Measurements from ENCODE around the gene LIAS. TPM values are rescaled to one million over a fixed set of nuclear protein-coding genes. Genes with fewer than 3 reads are reported as not detected.

Gene LIAS
- total RNA-seq, 1 experiment from 2014 or later, result 23.5 TPM

GRCh38 chr4:39435659-39436563 lies 22.9 kb upstream of the LIAS start:
- Histone ChIP-seq H3K9me2 (ENCODE audit: insufficient read depth) (no peaks in the 10 kb centered on the region), H3K27ac (ENCODE audit: low read depth, low read length) (no peak overlapping the region), H3K27me3 (ENCODE audit: insufficient read depth, low read length) (no peaks in the 10 kb centered on the region), H2AFZ (ENCODE audit: low read depth, low read length, poor library complexity, severe bottlenecking) (no peak overlapping the region), H3K4me2 (ENCODE audit: low read length) (no peak overlapping the region), H3K4me1 (ENCODE audit: control insufficient read depth in 1 of 2, insufficient read depth in 2 of 2, low read length in 2 of 2) (no peaks in the 10 kb centered on the region), H3K9ac (ENCODE audit: low read length) (no peak overlapping the region), H3K36me3 (ENCODE audit: control insufficient read depth in 1 of 2, insufficient read depth in 2 of 2, low read length in 2 of 2) (no peaks in the 10 kb centered on the region), H3K4me3 (replicated peaks in 1 of 2; ENCODE audit: low read depth in 1 of 2, low read length in 2 of 2) (no peak overlapping the region), H4K20me1 (ENCODE audit: insufficient read depth) (no peaks in the 10 kb centered on the region), H3K9me3 (ENCODE audit: control insufficient read depth in 1 of 2, insufficient read depth in 1 of 2, low read depth in 1 of 2, low read length in 2 of 2) (no peaks in the 10 kb centered on the region), H3K79me2 (ENCODE audit: insufficient read depth, low read length) (no peaks in the 10 kb centered on the region)
- TF ChIP-seq CEBPB (IDR thresholded peaks at IDR 0.05; ENCODE audit: low read depth) (no peak), CTCF (IDR thresholded peaks at IDR 0.05 in 2 of 3, conservative IDR thresholded peaks at IDR 0.05 in 1 of 3; ENCODE audit: borderline replicate concordance in 1 of 3, insufficient read depth in 1 of 3, low read depth in 2 of 3, low read length in 2 of 3) (peak; percentile 9 to 33 (median 12); a peak in 3 of 6 replicates), RAD21 (IDR thresholded peaks at IDR 0.05; ENCODE audit: low read depth) (peak; percentile 48; the same call in 1 of the 2 replicates)
- ChIA-PET POLR2A (no interaction called here), RAD21 (ENCODE audit: low non-redundant PET in 1 of 2, low total read pairs in 2 of 2, uncharacterized antibody in 2 of 2, unreplicated experiment in 2 of 2) (interaction anchor here in 1 of 2 experiments (0.7 kb wide), 1 partner anchor 533 kb away, joined by 4 read pairs; no protein-coding TSS in a partner anchor), CTCF (interaction anchor here (0.6 kb wide), 1 partner anchor 194 kb away, joined by 3 read pairs; no protein-coding TSS in a partner anchor)
- intact Hi-C loops (cut with micrococcal nuclease), result no loop called here
- DNase-seq (ENCODE audit: low read depth, low spot score), result no peak
- no TSS peak for BruUV-seq (replicated peaks)
- peak; percentile 65; the same call in 1 of the 2 replicates for ATAC-seq

GRCh38 chr4:39441593-39441992 lies 17.3 kb upstream of the LIAS start:
- RAD21 ChIA-PET (ENCODE audit: low non-redundant PET in 1 of 2, low total read pairs in 2 of 2, uncharacterized antibody in 2 of 2, unreplicated experiment in 2 of 2), result no interaction called here
- Histone ChIP-seq H3K4me3 (replicated peaks in 1 of 2; ENCODE audit: low read depth in 1 of 2, low read length in 2 of 2) (no peak overlapping the region), H4K20me1 (ENCODE audit: insufficient read depth) (no peaks in the 10 kb centered on the region), H3K27ac (ENCODE audit: low read depth, low read length) (no peak overlapping the region), H3K9me2 (ENCODE audit: insufficient read depth) (no peaks in the 10 kb centered on the region), H3K9ac (ENCODE audit: low read length) (no peak overlapping the region), H3K9me3 (ENCODE audit: control insufficient read depth in 1 of 2, insufficient read depth in 1 of 2, low read depth in 1 of 2, low read length in 2 of 2) (no peaks in the 10 kb centered on the region), H3K36me3 (ENCODE audit: control insufficient read depth in 1 of 2, insufficient read depth in 2 of 2, low read length in 2 of 2) (no peaks in the 10 kb centered on the region), H3K4me1 (ENCODE audit: control insufficient read depth in 1 of 2, insufficient read depth in 2 of 2, low read length in 2 of 2) (no peaks in the 10 kb centered on the region), H3K27me3 (ENCODE audit: insufficient read depth, low read length) (no peaks in the 10 kb centered on the region), H2AFZ (ENCODE audit: low read depth, low read length, poor library complexity, severe bottlenecking) (no peak overlapping the region), H3K4me2 (ENCODE audit: low read length) (no peak overlapping the region), H3K79me2 (ENCODE audit: insufficient read depth, low read length) (no peaks in the 10 kb centered on the region)
- POLR2A ChIA-PET, result no interaction called here
- intact Hi-C loops (cut with micrococcal nuclease), result no loop called here
- DNase-seq (ENCODE audit: low read depth, low spot score) (no peak), ATAC-seq (no peak)
- CTCF ChIA-PET, result no interaction called here
- no TSS peak for BruUV-seq (replicated peaks)
- TF ChIP-seq POLR2A (IDR thresholded peaks at IDR 0.05; ENCODE audit: borderline replicate concordance, extremely low read depth, insufficient read depth, insufficient read length) (no peak), SRF (IDR thresholded peaks at IDR 0.05; ENCODE audit: low read depth) (no peak), TCF7L2 (IDR thresholded peaks at IDR 0.05; ENCODE audit: borderline replicate concordance, extremely low read depth, insufficient read depth, insufficient read length) (no peak), CEBPB (IDR thresholded peaks at IDR 0.05; ENCODE audit: low read depth) (no peak), SIN3A (IDR thresholded peaks at IDR 0.05; ENCODE audit: low read depth) (no peak), ATF3 (IDR thresholded peaks at IDR 0.05) (no peak), YY1 (IDR thresholded peaks at IDR 0.05; ENCODE audit: extremely low read depth, insufficient replicate concordance, low read depth, low read length) (no peak), EZH2 (IDR thresholded peaks at IDR 0.05) (no peak)
- TF ChIP-seq, protein P1, sequence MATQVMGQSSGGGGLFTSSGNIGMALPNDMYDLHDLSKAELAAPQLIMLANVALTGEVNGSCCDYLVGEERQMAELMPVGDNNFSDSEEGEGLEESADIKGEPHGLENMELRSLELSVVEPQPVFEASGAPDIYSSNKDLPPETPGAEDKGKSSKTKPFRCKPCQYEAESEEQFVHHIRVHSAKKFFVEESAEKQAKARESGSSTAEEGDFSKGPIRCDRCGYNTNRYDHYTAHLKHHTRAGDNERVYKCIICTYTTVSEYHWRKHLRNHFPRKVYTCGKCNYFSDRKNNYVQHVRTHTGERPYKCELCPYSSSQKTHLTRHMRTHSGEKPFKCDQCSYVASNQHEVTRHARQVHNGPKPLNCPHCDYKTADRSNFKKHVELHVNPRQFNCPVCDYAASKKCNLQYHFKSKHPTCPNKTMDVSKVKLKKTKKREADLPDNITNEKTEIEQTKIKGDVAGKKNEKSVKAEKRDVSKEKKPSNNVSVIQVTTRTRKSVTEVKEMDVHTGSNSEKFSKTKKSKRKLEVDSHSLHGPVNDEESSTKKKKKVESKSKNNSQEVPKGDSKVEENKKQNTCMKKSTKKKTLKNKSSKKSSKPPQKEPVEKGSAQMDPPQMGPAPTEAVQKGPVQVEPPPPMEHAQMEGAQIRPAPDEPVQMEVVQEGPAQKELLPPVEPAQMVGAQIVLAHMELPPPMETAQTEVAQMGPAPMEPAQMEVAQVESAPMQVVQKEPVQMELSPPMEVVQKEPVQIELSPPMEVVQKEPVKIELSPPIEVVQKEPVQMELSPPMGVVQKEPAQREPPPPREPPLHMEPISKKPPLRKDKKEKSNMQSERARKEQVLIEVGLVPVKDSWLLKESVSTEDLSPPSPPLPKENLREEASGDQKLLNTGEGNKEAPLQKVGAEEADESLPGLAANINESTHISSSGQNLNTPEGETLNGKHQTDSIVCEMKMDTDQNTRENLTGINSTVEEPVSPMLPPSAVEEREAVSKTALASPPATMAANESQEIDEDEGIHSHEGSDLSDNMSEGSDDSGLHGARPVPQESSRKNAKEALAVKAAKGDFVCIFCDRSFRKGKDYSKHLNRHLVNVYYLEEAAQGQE (IDR thresholded peaks at IDR 0.05; ENCODE audit: low read depth), result no peak
